Right kidney (tissue), 1 donor: ENCODE measurements around the gene LACTBL1.

Experiments
- DNase-seq: peaks from one replicate; pipeline ENCODE4 v3.0.0-alpha.2; 2016

LACTBL1 gene

GRCh38 chr1:22913421-22914141 is 59.1 kb downstream of the LACTBL1 start:
- DNase-seq = no peak

- no peak for DNase-seq
Observed at GRCh38 chr1:22912311-22912710, 60.4 kb downstream of the LACTBL1 start.

- DNase-seq = no peak
Observed at GRCh38 chr1:22910986-22911651, 61.5 kb downstream of the LACTBL1 start.

- DNase-seq = no peak
Observed at GRCh38 chr1:22910286-22910685, 62.4 kb downstream of the LACTBL1 start.

- no peak for DNase-seq
Observed at GRCh38 chr1:22908880-22909426, 63.7 kb downstream of the LACTBL1 start.

- no peak for DNase-seq
Observed at GRCh38 chr1:22907528-22907927, 65.1 kb downstream of the LACTBL1 start.

GRCh38 chr1:22906968-22907367 is 65.7 kb downstream of the LACTBL1 start:
- no peak for DNase-seq

- no peak for DNase-seq
Observed at GRCh38 chr1:22903113-22903512, 69.6 kb downstream of the LACTBL1 start.
